ENCODE measurements around the gene DCPS.

Gene DCPS

DNA sequence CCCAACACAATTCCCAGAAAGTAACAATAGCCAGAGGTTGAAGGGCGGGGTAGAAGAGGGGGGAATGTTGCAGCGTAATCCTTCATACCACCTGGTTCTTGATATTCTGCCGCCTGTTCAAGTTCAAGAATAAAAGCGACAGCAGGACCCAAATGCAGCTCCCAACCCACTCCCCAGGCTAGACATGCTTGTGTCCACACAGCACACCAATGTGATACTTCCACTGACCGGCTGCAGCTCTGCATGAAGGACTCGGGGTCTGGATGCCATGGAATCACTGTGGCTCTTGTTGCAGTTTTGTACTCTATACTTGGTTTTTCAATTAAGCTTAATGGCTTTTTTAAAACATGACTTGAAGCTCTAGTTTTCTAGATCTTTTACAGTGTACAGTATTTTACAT, 41.6 kb upstream of the DCPS start:
- TF ChIP-seq POLR2A (IDR thresholded peaks at IDR 0.05; ENCODE audit: extremely low read depth, insufficient read length) = no peak
- no peak for TF ChIP-seq CTCF (IDR thresholded peaks at IDR 0.05; ENCODE audit: low read depth, low read length)
- no peak for TF ChIP-seq MYC (IDR thresholded peaks at IDR 0.05; ENCODE audit: low read depth, low read length)
- TF ChIP-seq MAX (IDR thresholded peaks at IDR 0.05; ENCODE audit: low read depth, low read length) = no peak
- no peak overlapping the region for H3K4me3 ChIP-seq (ENCODE audit: low read depth, low read length)
- no peak for DNase-seq (ENCODE audit: low read depth)

GRCh38 chr11:126263489-126263888, 40.4 kb upstream of the DCPS start:
- no peak overlapping the region for H3K4me3 ChIP-seq (ENCODE audit: low read depth, low read length)
- TF ChIP-seq CTCF (IDR thresholded peaks at IDR 0.05; ENCODE audit: low read depth, low read length) (no peak), POLR2A (IDR thresholded peaks at IDR 0.05; ENCODE audit: extremely low read depth, insufficient read length) (no peak), MAX (IDR thresholded peaks at IDR 0.05; ENCODE audit: low read depth, low read length) (no peak), MYC (IDR thresholded peaks at IDR 0.05; ENCODE audit: low read depth, low read length) (no peak)
- DNase-seq (ENCODE audit: low read depth) = no peak

DNA sequence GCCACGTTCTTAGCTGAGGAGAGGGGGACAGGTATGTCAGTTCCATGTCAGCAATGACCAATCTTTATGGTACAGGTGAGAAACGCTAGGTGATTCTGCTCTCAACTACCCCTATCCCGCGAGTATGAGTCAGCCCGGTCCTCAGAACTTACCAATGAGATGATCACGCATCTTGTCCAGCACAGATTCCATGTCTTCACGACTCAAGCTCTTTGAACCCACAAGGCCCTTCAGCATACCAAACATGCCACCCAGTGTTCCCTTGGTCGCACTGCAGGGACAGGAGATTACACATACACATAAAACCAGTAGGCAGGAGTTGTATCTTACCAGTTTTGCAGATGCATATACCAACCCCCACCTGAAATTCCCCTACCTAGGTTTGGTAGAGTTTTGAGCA, 38.0 kb upstream of the DCPS start:
- DNase-seq (ENCODE audit: low read depth) = peak; percentile 37
- no peak for TF ChIP-seq CTCF (IDR thresholded peaks at IDR 0.05; ENCODE audit: low read depth, low read length)
- TF ChIP-seq MAX (IDR thresholded peaks at IDR 0.05; ENCODE audit: low read depth, low read length) = no peak
- no peak for TF ChIP-seq MYC (IDR thresholded peaks at IDR 0.05; ENCODE audit: low read depth, low read length)
- no peak for TF ChIP-seq POLR2A (IDR thresholded peaks at IDR 0.05; ENCODE audit: extremely low read depth, insufficient read length)

DNA sequence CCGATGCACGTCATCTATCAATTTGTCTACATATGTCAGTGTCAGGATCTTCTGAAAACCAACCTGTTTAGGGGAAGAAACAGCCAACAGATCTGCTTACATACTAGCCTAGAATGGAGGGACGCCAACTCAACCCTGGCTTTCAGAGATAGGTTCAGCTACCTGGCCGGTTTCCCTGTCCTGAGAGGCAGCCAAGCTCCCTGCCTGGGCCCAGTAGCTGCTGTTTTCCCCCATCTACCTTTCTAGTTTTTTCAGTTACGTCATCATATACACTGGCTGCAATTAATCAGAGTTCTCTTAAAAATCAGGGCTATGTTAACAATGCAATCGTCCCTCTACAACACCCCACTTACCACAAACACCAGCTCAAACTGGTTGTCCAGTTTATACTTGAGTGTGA, 36.2 kb upstream of the DCPS start:
- peak overlapping the region; percentile 95 for H3K4me3 ChIP-seq (ENCODE audit: low read depth, low read length)
- DNase-seq (ENCODE audit: low read depth) = no peak
- no peak for TF ChIP-seq CTCF (IDR thresholded peaks at IDR 0.05; ENCODE audit: low read depth, low read length)
- TF ChIP-seq MYC (IDR thresholded peaks at IDR 0.05; ENCODE audit: low read depth, low read length) = no peak
- TF ChIP-seq MAX (IDR thresholded peaks at IDR 0.05; ENCODE audit: low read depth, low read length) = no peak
- no peak for TF ChIP-seq POLR2A (IDR thresholded peaks at IDR 0.05; ENCODE audit: extremely low read depth, insufficient read length)

More for the DNA sequence above, 38.0 kb upstream of the DCPS start:
- H3K4me3 ChIP-seq (ENCODE audit: low read depth, low read length) = no peak overlapping the region

DNA sequence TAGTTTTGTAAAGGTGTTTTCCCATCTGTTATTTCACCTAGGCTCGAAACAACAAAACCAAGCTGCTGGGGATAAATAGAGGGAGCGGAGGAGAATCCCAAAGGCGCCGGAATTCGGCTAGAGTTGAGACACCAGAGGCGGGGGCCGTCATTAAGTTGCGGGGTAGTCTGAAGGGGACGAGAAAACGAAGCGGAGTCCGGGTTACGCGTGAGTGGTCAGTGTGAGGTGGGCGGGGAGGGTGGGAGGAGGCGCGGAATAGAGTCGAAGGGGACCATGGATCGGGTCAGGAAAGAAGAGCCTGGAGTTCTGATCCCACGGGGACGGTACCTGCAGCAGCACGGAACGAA, 35.5 kb upstream of the DCPS start:
- TF ChIP-seq CTCF (IDR thresholded peaks at IDR 0.05; ENCODE audit: low read depth, low read length) (no peak), MYC (IDR thresholded peaks at IDR 0.05; ENCODE audit: low read depth, low read length) (no peak), POLR2A (IDR thresholded peaks at IDR 0.05; ENCODE audit: extremely low read depth, insufficient read length) (no peak), MAX (IDR thresholded peaks at IDR 0.05; ENCODE audit: low read depth, low read length) (no peak)
- peak overlapping the region; percentile 95 for H3K4me3 ChIP-seq (ENCODE audit: low read depth, low read length)
- no peak for DNase-seq (ENCODE audit: low read depth)
